ENCODE results near the gene GJB2.

- TF ChIP-seq, protein P1, sequence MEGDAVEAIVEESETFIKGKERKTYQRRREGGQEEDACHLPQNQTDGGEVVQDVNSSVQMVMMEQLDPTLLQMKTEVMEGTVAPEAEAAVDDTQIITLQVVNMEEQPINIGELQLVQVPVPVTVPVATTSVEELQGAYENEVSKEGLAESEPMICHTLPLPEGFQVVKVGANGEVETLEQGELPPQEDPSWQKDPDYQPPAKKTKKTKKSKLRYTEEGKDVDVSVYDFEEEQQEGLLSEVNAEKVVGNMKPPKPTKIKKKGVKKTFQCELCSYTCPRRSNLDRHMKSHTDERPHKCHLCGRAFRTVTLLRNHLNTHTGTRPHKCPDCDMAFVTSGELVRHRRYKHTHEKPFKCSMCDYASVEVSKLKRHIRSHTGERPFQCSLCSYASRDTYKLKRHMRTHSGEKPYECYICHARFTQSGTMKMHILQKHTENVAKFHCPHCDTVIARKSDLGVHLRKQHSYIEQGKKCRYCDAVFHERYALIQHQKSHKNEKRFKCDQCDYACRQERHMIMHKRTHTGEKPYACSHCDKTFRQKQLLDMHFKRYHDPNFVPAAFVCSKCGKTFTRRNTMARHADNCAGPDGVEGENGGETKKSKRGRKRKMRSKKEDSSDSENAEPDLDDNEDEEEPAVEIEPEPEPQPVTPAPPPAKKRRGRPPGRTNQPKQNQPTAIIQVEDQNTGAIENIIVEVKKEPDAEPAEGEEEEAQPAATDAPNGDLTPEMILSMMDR (IDR thresholded peaks at IDR 0.05), result no peak
- no peak for TF ChIP-seq POLR2AphosphoS5 (IDR thresholded peaks at IDR 0.05)
These were observed 44.1 kb downstream of the GJB2 start for GRCh38 chr13:20148501-20149183.

Data from prostate gland (tissue), 2 donors.